GM19395 (cell line): ENCODE results near the gene GUK1.

Experiments used
- ATAC-seq: cut with Tn5 transposase; IDR thresholded peaks from one replicate; pipeline ENCODE4 v1.9.1; 2021; ENCODE audit warnings: mild to moderate bottlenecking, moderate library complexity; ENCODE audit not compliant: unreplicated experiment

Gene GUK1

DNA sequence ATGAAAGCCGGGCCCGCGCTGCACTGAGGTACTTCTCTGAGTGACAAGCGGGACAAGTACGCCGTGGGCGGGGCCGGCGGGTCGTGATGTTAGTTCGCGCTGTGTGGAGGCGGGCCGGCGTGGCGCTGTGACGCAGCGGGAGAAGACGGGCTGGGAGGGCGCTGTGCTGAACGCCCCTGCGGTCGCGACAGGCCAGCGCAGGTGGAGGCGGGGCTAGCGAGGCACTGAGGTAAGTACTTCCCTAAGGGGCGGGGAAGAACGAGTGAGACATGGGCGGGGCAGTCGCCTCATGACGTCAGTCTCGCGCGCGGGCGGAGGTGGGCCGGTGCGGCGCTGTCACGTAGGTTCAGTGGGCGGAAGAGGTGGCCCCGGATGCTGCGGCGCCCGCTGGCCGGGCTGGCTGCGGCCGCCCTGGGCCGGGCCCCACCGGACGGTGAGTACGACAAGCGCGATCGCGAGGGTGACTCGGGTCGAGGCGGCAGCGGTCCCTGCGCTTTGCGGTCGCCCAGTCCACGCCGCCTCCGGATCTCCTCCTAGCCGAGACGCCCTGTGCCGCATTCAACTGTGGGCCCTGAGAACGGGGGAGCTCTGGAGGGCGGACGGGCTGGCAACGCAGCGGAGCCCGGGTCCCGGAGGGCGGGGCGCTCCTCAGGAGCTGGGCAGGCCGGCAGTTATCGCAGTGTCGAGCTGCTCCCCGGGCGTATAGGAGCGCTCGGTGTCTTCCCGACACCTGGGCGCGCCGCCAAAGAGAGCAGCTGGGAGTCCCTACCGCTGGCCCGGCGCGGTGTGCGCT lies at the start of gene GUK1:
TSS of gene GUK1 (plus strand) at position 349 of the 793 bp plus-strand sequence. CDS start at position 373, 24 bp downstream.
- peak; percentile 90 for ATAC-seq

GRCh38 chr1:228090613-228091081 lies 49.4 kb upstream of the GUK1 start:
- ATAC-seq: no peak

DNA sequence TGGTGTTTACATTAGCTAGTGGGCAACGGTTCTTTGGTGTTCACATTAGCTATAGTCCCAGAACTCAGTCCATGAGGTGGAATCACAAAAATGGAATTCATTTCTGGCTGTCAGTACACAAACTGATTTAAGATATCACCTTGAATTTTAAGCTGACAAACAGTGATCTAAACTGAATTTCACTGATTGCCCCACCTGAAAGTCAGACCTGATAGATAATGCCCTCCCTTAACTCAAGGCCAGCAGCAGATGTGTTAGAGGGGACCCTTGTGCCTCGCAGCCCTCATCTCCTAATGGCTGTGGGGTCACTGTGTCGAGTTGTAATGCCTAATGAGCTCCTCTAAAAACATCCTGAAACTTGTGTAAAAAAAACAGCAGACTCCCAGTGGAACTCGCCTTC lies 49.0 kb upstream of the GUK1 start:
- no peak for ATAC-seq

- no peak for ATAC-seq
Measured at GRCh38 chr1:228092342-228093049, 47.6 kb upstream of the GUK1 start.

- ATAC-seq: no peak
Measured at GRCh38 chr1:228093050-228093906, 46.8 kb upstream of the GUK1 start.

- ATAC-seq: no peak
Measured at GRCh38 chr1:228094432-228095016, 45.6 kb upstream of the GUK1 start.

DNA sequence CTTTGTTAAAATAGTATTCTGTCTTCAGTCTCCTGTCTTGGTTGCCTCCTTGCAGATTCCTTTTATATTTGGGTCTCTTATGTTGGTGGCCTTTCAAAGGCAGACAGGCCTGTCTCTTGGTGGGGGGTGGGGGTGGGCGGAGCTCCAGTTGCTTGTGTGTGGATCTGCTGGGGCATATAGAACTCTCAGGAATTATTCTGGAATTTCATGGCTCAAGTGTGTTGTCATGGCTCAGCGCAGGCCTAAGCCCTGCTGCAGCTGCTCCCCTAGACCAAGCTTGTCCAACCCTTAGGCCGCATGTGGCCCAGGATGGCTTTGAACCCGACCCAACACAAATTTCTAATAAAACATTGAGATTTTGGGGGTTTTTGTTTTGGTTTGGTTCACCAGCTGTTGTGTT lies 44.9 kb upstream of the GUK1 start:
- no peak for ATAC-seq

DNA sequence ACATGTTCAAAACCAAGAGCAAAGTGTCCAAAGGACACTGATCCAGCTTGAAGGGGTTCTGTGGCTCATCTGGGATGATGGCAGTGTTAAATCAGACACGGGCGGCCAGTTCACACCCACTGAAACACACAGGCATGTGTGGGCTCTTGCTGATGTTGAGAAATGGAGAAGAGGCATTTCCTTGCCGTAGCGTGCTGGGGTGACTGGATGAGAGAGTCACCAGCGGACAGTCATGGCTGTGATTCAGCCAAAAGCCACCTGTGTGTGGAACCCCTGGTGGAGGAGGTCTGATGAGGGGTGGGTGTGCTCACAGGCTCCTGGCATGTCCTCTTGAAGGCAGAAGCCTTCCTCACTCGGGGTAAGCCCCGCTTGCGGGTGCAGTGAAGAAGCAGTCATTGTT lies 44.1 kb upstream of the GUK1 start:
- no peak for ATAC-seq

- no peak for ATAC-seq
Measured at GRCh38 chr1:228096416-228097332, 43.4 kb upstream of the GUK1 start.

DNA sequence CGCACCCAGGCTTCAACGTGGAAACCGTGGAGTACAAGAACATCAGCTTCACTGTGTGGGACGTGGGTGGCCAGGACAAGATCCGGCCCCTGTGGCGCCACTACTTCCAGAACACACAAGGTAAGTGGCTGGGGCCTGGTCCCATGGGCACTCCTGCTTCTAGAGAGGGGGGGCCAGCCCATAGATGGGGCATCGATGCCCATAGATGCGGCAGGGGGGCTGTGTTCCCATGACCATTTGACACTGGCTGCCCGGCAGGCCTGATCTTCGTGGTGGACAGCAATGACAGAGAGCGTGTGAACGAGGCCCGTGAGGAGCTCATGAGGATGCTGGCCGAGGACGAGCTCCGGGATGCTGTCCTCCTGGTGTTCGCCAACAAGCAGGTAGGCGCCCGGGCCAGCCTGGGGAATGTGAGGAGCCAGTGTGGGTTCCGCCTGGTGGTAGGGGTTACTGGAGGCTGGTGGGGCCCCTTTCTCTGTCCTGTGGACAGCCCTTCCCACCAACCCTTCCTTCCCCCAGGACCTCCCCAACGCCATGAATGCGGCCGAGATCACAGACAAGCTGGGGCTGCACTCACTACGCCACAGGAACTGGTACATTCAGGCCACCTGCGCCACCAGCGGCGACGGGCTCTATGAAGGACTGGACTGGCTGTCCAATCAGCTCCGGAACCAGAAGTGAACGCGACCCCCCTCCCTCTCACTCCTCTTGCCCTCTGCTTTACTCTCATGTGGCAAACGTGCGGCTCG lies 42.6 kb upstream of the GUK1 start:
- ATAC-seq: no peak

DNA sequence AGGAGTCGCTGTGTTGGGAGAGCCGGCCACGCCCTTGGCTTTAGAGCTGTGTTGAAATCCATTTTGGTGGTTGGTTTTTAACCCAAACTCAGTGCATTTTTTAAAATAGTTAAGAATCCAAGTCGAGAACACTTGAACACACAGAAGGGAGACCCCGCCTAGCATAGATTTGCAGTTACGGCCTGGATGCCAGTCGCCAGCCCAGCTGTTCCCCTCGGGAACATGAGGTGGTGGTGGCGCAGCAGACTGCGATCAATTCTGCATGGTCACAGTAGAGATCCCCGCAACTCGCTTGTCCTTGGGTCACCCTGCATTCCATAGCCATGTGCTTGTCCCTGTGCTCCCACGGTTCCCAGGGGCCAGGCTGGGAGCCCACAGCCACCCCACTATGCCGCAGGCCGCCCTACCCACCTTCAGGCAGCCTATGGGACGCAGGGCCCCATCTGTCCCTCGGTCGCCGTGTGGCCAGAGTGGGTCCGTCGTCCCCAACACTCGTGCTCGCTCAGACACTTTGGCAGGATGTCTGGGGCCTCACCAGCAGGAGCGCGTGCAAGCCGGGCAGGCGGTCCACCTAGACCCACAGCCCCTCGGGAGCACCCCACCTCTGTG lies 41.7 kb upstream of the GUK1 start:
- ATAC-seq: no peak

GRCh38 chr1:228099331-228099732 lies 40.7 kb upstream of the GUK1 start:
- no peak for ATAC-seq

DNA sequence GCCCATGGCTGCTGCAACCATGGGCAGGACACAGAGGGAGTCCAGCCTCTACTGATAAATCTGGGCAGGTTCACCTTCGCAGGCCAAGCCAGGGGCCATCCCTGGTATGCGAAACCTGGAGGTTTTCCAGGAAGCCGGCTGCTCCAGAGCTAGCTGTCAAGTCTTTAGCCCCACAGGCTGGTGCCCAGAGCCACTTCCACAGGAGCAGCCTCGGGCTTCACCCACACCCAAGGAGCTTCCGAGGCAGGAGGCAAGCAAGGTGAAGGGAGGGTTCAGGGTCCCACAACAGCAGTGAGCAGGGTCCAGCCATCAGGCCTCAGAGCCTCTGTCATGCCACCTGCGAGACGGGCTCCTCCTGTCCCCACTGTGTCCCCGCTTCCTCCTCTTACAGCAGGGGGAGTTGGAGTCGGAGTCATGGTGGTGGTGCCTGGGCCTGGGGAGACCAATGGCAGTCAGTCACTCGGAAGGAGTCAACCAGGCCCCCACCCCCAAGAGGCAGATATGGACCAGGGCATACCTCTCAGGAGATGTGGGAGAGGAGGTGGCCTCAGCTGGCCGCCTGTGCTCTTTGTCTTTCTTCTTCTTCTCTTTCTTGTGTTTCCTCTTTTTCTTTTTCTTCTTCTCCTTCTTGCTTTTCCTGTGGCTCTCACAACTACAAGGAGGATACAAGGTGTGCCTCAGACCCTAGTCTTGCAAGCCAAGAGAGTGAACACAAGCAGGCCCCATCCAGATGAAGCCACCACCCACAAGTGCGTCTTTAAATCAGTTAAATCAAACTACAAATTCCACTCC lies 39.1 kb upstream of the GUK1 start:
- ATAC-seq: no peak

DNA sequence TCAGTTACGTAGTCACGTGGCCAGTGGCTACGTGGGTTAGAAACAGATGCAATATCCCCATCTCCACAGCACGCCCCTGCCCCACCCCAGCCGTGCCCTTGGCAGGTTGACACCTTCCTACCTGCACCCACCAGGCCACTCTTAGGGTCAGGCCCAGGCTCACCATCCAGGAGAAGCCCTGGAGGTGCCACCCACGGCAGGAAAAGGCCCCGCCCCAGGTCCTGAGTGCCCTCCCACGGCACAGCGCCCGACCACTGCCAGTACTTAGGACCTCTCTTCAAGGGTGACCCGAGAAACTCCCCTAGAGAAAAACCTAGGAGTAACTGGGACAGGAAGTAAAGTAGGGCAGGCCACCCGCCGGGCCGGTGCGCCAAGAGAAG lies 38.5 kb upstream of the GUK1 start:
- ATAC-seq: no peak

DNA sequence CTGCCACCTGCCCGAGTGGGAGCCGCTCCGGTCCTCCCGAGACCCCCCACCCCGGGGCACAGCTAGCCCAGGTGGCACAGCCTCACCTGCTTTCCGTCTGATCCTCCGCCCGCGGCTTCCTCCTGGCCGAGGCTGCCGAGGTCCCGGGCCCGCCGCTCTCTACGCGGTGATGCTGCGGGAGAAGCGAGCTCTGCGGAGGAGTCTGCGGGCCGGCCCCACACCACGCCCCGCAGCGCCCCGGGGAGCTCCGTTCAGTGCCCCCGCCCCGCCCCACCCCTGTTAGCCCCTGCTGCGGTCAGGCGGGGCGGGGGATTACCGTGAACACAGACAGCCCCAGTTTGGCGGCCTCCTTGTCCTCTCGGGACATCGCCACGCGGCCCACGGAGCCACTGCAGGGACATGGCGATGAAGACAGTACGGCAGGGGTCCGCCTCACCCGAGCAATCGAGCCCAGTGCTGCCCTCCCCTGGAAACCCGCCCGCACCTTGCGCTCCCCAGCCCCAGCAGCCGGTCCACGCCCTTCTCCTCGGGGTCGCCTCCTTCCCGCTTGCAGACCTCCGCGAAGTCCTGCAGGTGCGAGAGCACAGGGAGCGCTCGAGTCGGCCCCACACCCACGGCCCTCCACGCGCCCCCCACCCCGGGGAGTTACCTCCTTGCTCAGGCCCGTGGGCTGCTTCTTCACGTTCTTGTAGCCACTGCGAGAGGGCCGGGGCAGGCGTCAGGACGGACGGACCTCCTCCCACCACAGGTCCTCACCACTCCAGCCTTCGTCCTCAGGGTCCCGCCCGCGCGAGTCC lies 37.9 kb upstream of the GUK1 start:
- ATAC-seq: peak; percentile 36

DNA sequence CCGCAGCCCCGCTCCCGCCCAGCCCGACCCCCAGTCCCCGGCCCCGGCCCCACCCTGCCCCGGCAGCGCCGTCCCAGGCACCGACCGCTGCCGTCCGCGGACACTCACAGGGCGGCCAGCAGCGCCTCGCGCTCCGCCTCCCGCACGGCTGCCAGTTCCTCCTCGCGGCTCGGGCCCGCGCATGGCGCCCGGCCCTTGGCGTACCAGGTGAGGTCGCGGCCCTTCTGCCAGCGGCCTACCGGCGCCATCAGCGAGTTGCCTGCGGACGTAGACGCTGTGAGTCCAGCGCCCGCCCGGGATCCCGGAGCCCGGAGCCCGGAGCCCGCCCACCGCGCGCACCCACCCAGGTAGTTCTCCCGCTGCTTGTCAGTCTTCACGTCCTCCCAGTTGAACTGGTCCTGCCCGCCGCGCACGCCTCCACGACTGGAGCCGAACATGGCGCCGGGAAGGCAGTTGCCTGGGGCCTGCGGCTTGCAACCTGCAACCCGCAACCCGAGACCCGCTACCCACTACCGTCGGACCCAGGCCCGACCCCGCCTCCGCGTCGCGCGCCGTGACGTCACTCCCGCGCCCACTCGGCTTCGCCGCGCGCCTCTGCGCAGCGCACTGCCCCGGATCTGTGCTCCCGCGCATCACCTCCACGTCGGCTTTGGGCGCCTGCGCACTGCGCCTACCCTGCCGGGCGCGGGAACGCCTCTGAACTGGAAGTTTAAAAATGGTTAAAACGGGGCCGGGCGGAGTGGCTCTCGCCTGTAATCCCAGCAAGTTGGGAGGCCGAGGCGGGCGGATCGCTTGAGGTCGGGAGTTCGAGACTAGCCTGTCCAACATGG lies 37.1 kb upstream of the GUK1 start, which contains the start of gene C1orf35:
TSS of gene C1orf35 (minus strand) at position 535 of the 830 bp plus-strand sequence. CDS start at position 437, 98 bp downstream.
- peak; percentile 74 for ATAC-seq
